Stimulated activated naive CD8-positive, alpha-beta T cell treated with anti-CD3 and anti-CD28 coated beads, Interleukin-15, Interleukin-2, amounts not matched to agents 100 U/mL and 50 U/mL, for 24 hours (primary cell): Measurements from ENCODE around the gene TDRD10.

ENCODE experiments used
- ATAC-seq: fragments of 150-1000 bp; cut with Tn5 transposase; one replicate; pipeline ENCODE4 v1.10.0; 2021
- DNase-seq: peaks from one replicate; pipeline ENCODE4 v3.0.0; 2021

The TDRD10 gene

GRCh38 chr1:154502066-154502743 is at the start of gene TDRD10, which contains the start of gene SHE:
Gene TDRD10 (plus strand): TSS chr1:154502219. CDS start chr1:154506904, 4,685 bp downstream.
Gene SHE (minus strand): TSS chr1:154502412. CDS start chr1:154502026, 386 bp downstream.
- ATAC-seq (no peak), DNase-seq (peak; percentile 23)

GRCh38 chr1:154453161-154453560 is 48.9 kb upstream of the TDRD10 start:
- DNase-seq, result no peak

GRCh38 chr1:154453574-154454352 is 48.3 kb upstream of the TDRD10 start:
- ATAC-seq (peak; percentile 40), DNase-seq (peak; percentile 40)

More at GRCh38 chr1:154453161-154453560, 48.9 kb upstream of the TDRD10 start:
- no peak for ATAC-seq

GRCh38 chr1:154454386-154455120 is 47.5 kb upstream of the TDRD10 start:
- no peak for DNase-seq
- ATAC-seq, result no peak

GRCh38 chr1:154456631-154457030 is 45.4 kb upstream of the TDRD10 start:
- no peak for ATAC-seq

GRCh38 chr1:154459080-154459479 is 42.9 kb upstream of the TDRD10 start:
- no peak for DNase-seq
- ATAC-seq, result no peak

More at GRCh38 chr1:154456631-154457030, 45.4 kb upstream of the TDRD10 start:
- no peak for DNase-seq

GRCh38 chr1:154460695-154461260 is 41.2 kb upstream of the TDRD10 start:
- no peak for DNase-seq
- no peak for ATAC-seq

GRCh38 chr1:154463512-154463990 is 38.5 kb upstream of the TDRD10 start:
- peak; percentile 88 for ATAC-seq
- DNase-seq, result peak; percentile 51

- ATAC-seq (no peak), DNase-seq (no peak)
Observed at GRCh38 chr1:154465621-154466195, 36.3 kb upstream of the TDRD10 start.

- no peak for DNase-seq
- no peak for ATAC-seq
Observed at GRCh38 chr1:154466206-154466605, 35.8 kb upstream of the TDRD10 start.

- ATAC-seq (no peak), DNase-seq (no peak)
Observed at GRCh38 chr1:154466921-154467417, 35.0 kb upstream of the TDRD10 start.

GRCh38 chr1:154467434-154468102 is 34.5 kb upstream of the TDRD10 start:
- no peak for ATAC-seq

GRCh38 chr1:154468535-154469250 is 33.3 kb upstream of the TDRD10 start:
- DNase-seq, result no peak
- no peak for ATAC-seq

More at GRCh38 chr1:154467434-154468102, 34.5 kb upstream of the TDRD10 start:
- no peak for DNase-seq

- DNase-seq (no peak), ATAC-seq (no peak)
Observed at GRCh38 chr1:154469844-154470560, 32.0 kb upstream of the TDRD10 start.

GRCh38 chr1:154471304-154471703 is 30.7 kb upstream of the TDRD10 start:
- no peak for ATAC-seq

GRCh38 chr1:154474802-154475201 is 27.2 kb upstream of the TDRD10 start:
- ATAC-seq (no peak), DNase-seq (no peak)

More at GRCh38 chr1:154471304-154471703, 30.7 kb upstream of the TDRD10 start:
- no peak for DNase-seq

- no peak for DNase-seq
- no peak for ATAC-seq
Observed at GRCh38 chr1:154476791-154477190, 25.2 kb upstream of the TDRD10 start.

GRCh38 chr1:154478013-154478412 is 24.0 kb upstream of the TDRD10 start:
- ATAC-seq (no peak), DNase-seq (no peak)

- DNase-seq (no peak), ATAC-seq (no peak)
Observed at GRCh38 chr1:154478639-154479038, 23.4 kb upstream of the TDRD10 start.
